Measurements from ENCODE around the gene MED17.

- TF ChIP-seq CTCF (IDR thresholded peaks at IDR 0.05; ENCODE audit: insufficient read depth, low read depth, low read length) = no peak
- TF ChIP-seq EZH2 (IDR thresholded peaks at IDR 0.05; ENCODE audit: insufficient read depth, low read length) = no peak
Measured at GRCh38 chr11:93842034-93842433, 58.0 kb downstream of the MED17 start.

All from astrocyte (in vitro differentiated cells and primary cell).